Measurements from ENCODE around the gene GATAD2A. TPM values are rescaled to one million over a fixed set of nuclear protein-coding genes. Genes with fewer than 3 reads are reported as not detected.

GATAD2A gene
- total RNA-seq, 1 experiment from 2014 or later: 189 TPM

GRCh38 chr19:19446655-19447437, 41.4 kb downstream of the GATAD2A start:
- peak; percentile 31 for DNase-seq
- H2BK5ac ChIP-seq (ENCODE audit: insufficient read length, low read length): no peak overlapping the region

More at GRCh38 chr19:19446655-19447437, 41.4 kb downstream of the GATAD2A start:
- H3K4me3 Mint-ChIP-seq: peak overlapping the region in 1 of 2 experiments; percentile 3; a peak in 1 of 5 replicates
- H3K27me3 Mint-ChIP-seq (ENCODE audit: low read depth): no peaks in the 10 kb centered on the region
- Histone ChIP-seq H3K23me2 (ENCODE audit: insufficient read length, low read depth, low read length, poor library complexity, severe bottlenecking) (no peaks in the 10 kb centered on the region), H2AFZ (ENCODE audit: low read length) (no peak overlapping the region), H4K91ac (ENCODE audit: insufficient read length, low read depth, low read length) (no peak overlapping the region), H2BK120ac (ENCODE audit: low read depth, low read length, poor library complexity, severe bottlenecking) (no peak overlapping the region), H2AK5ac (ENCODE audit: insufficient read length, low read length) (no peak overlapping the region), H3K27ac (ENCODE audit: insufficient read length, low read depth, low read length) (no peak overlapping the region), H3K56ac (ENCODE audit: insufficient read length, low read depth, low read length) (no peak overlapping the region), H3K9me3 (ENCODE audit: control insufficient read depth, low read depth, low read length) (no peaks in the 10 kb centered on the region), H3K79me1 (ENCODE audit: insufficient read depth, low read depth, low read length, poor library complexity, severe bottlenecking) (peaks cover 9% of the 10 kb centered on the region), H2BK12ac (ENCODE audit: insufficient read length, low read depth, low read length) (no peak overlapping the region), H3K14ac (ENCODE audit: insufficient read depth, low read length) (no peak overlapping the region), H4K8ac (replicated peaks; ENCODE audit: insufficient read length, low read depth, low read length) (no peak overlapping the region), H3K9ac (ENCODE audit: extremely low read depth, insufficient read length, low read length) (no peak overlapping the region), H3K23ac (ENCODE audit: insufficient read length, low read depth, low read length) (no peak overlapping the region), H3T11ph (ENCODE audit: low read length) (no peak overlapping the region), H3K18ac (ENCODE audit: insufficient read length, low read depth, low read length) (no peak overlapping the region), H3K4ac (ENCODE audit: low read depth, low read length) (no peak overlapping the region), H4K20me1 (ENCODE audit: control insufficient read depth, insufficient read depth, insufficient read length) (no peaks in the 10 kb centered on the region), H3K4me1 (ENCODE audit: insufficient read depth, low read length) (peaks cover 14% of the 10 kb centered on the region; the same call in 1 of the 2 replicates), H2BK20ac (ENCODE audit: low read depth, low read length, poor library complexity, severe bottlenecking) (no peak overlapping the region), H4K5ac (ENCODE audit: insufficient read length, low read depth, low read length) (no peak overlapping the region), H3K4me2 (ENCODE audit: insufficient read depth, insufficient read length, low read length) (no peak overlapping the region), H2BK15ac (ENCODE audit: low read depth, low read length) (no peak overlapping the region), H3K27me3 (ENCODE audit: insufficient read depth, low read length) (no peaks in the 10 kb centered on the region), H3K79me2 (ENCODE audit: insufficient read depth, low read length) (peaks cover 68% of the 10 kb centered on the region; the same call in 1 of the 2 replicates)
- H3K9me3 Mint-ChIP-seq: no peaks in the 10 kb centered on the region
- TF ChIP-seq, protein P1, sequence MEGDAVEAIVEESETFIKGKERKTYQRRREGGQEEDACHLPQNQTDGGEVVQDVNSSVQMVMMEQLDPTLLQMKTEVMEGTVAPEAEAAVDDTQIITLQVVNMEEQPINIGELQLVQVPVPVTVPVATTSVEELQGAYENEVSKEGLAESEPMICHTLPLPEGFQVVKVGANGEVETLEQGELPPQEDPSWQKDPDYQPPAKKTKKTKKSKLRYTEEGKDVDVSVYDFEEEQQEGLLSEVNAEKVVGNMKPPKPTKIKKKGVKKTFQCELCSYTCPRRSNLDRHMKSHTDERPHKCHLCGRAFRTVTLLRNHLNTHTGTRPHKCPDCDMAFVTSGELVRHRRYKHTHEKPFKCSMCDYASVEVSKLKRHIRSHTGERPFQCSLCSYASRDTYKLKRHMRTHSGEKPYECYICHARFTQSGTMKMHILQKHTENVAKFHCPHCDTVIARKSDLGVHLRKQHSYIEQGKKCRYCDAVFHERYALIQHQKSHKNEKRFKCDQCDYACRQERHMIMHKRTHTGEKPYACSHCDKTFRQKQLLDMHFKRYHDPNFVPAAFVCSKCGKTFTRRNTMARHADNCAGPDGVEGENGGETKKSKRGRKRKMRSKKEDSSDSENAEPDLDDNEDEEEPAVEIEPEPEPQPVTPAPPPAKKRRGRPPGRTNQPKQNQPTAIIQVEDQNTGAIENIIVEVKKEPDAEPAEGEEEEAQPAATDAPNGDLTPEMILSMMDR (conservative IDR thresholded peaks at IDR 0.05): no peak
- WGBS (ENCODE audit: extremely low coverage, insufficient read length, low lambda C conversion rate): no CpG with 5 or more reads among the region's 9 CpGs
- peaks cover 0 to 7% (median 0%) of the 10 kb centered on the region in 3 experiments; a peak in 3 of 7 replicates for H3K36me3 Mint-ChIP-seq (ENCODE audit: insufficient read depth in 1 of 3, low read depth in 3 of 3)
- peak overlapping the region in 2 of 3 experiments; percentile 89; a peak in 5 of 7 replicates for H3K27ac Mint-ChIP-seq
- H3K4me1 Mint-ChIP-seq: peaks cover 54% of the 10 kb centered on the region in 2 experiments
